Neural cell (in vitro differentiated cells): Measurements from ENCODE around the gene CTRB2. TPM values are rescaled to one million over a fixed set of nuclear protein-coding genes. Genes with fewer than 3 reads are reported as not detected.

Experiments used
- H2AFZ ChIP-seq: fragments of 200-600, 300-800 bp; sonication (generic), shearing (Covaris generic); 2 replicates; pipeline ENCODE4 v1.6.0; 2014; ENCODE audit warnings: low read depth, mild to moderate bottlenecking, antibody characterized with exemption, low read length, moderate library complexity
- H3F3A ChIP-seq: fragments of 200-600 bp; shearing (Covaris generic); 2 replicates; pipeline ENCODE4 v1.6.1; 2016; ENCODE audit warnings: mild to moderate bottlenecking, moderate library complexity, mixed read lengths, antibody characterized with exemption, low read length; ENCODE audit not compliant: insufficient read depth, poor library complexity, severe bottlenecking
- H3K27ac ChIP-seq: fragments of 200-600, 300-800 bp; sonication (generic), shearing (Covaris generic); 2 replicates; pipeline ENCODE4 v1.5.1; 2014; ENCODE audit warnings: mild to moderate bottlenecking, low read length, moderate library complexity
- H3K27me3 ChIP-seq: fragments of 300-800, 200-600 bp; sonication (generic), shearing (Covaris generic); 2 replicates; pipeline ENCODE4 v1.6.0; 2014; ENCODE audit warnings: mild to moderate bottlenecking, low read depth, low read length, moderate library complexity; ENCODE audit not compliant: insufficient read depth
- H3K36me3 ChIP-seq: fragments of 300-800, 200-600 bp; sonication (generic), shearing (Covaris generic); 2 replicates; pipeline ENCODE4 v1.5.1; 2014; ENCODE audit warnings: mild to moderate bottlenecking, antibody characterized with exemption, low read length, moderate library complexity; ENCODE audit not compliant: insufficient read depth
- H3K4me2 ChIP-seq: fragments of 300-800, 200-600 bp; sonication (generic), shearing (Covaris generic); 2 replicates; pipeline ENCODE4 v1.6.0; 2014; ENCODE audit warnings: mild to moderate bottlenecking, low read length
- H3K4me3 ChIP-seq: fragments of 300-800, 200-600 bp; sonication (generic), shearing (Covaris generic); 2 replicates; pipeline ENCODE4 v1.5.1; 2014; ENCODE audit warnings: mild to moderate bottlenecking, low read length, moderate library complexity
- H3K79me2 ChIP-seq: fragments of 200-600 bp; shearing (Covaris generic); replicated peaks from 2 replicates; pipeline ENCODE4 v1.6.0; 2014; ENCODE audit warnings: mild to moderate bottlenecking, low read length, moderate library complexity; ENCODE audit not compliant: insufficient read depth
- H3K9ac ChIP-seq: fragments of 300-800, 200-600 bp; sonication (generic), shearing (Covaris generic); 2 replicates; pipeline ENCODE4 v1.6.1; 2016; ENCODE audit warnings: mild to moderate bottlenecking, low read length, mixed read lengths
- H3K9me2 ChIP-seq: fragments of 200-600 bp; shearing (Covaris generic); 2 replicates; pipeline ENCODE4 v1.6.1; 2016; ENCODE audit warnings: mild to moderate bottlenecking, low read length, mixed read lengths; ENCODE audit not compliant: insufficient read depth
- H3K9me3 ChIP-seq: fragments of 200-600, 300-800 bp; sonication (generic), shearing (Covaris generic); 2 replicates; pipeline ENCODE4 v1.6.1; 2016; ENCODE audit warnings: mild to moderate bottlenecking, mixed run types, low read length, moderate library complexity, mixed read lengths
- H4K20me1 ChIP-seq: fragments of 200-600 bp; shearing (Covaris generic); 2 replicates; pipeline ENCODE4 v1.6.1; 2016; ENCODE audit warnings: mild to moderate bottlenecking, mixed run types; ENCODE audit not compliant: insufficient read depth
- EP300 ChIP-seq: fragments of 450-650 bp; conservative IDR thresholded peaks from 2 replicates; pipeline ENCODE4 v1.6.1; 2014; ENCODE audit warnings: antibody characterized with exemption, mild to moderate bottlenecking, moderate library complexity; ENCODE audit not compliant: poor library complexity, severe bottlenecking
- EZH2 ChIP-seq: fragments of 200-600, 300-800 bp; shearing (Covaris generic), sonication (generic); IDR thresholded peaks from 2 replicates; pipeline ENCODE4 v1.6.1; 2014; ENCODE audit warnings: antibody characterized with exemption, low read length, borderline replicate concordance, mild to moderate bottlenecking; ENCODE audit not compliant: insufficient read depth, poor library complexity, severe bottlenecking
- MXI1 ChIP-seq: fragments of 450-650 bp; conservative IDR thresholded peaks from 2 replicates; pipeline ENCODE4 v1.6.1; 2014; ENCODE audit warnings: antibody characterized with exemption, mild to moderate bottlenecking; ENCODE audit not compliant: poor library complexity, severe bottlenecking
- POLR2AphosphoS5 ChIP-seq: IDR thresholded peaks from 2 replicates; pipeline ENCODE4 v1.6.1; 2012
- RAD21 ChIP-seq: fragments of 450-650 bp; conservative IDR thresholded peaks from 2 replicates; pipeline ENCODE4 v1.6.1; 2014; ENCODE audit warnings: antibody characterized with exemption, mild to moderate bottlenecking, moderate library complexity
- SMC3 ChIP-seq: fragments of 450-650 bp; conservative IDR thresholded peaks from 2 replicates; pipeline ENCODE4 v1.6.1; 2014; ENCODE audit warnings: antibody characterized with exemption, mild to moderate bottlenecking, moderate library complexity; ENCODE audit not compliant: poor library complexity
- TAF1 ChIP-seq: IDR thresholded peaks from 2 replicates; pipeline ENCODE4 v1.6.1; 2012; ENCODE audit warnings: low read depth
- polyA plus RNA-seq: library from polyadenylated mRNA; depleted of rRNA; stranded (reverse); fragments of >200 nt; gene quantifications from 2 replicates; pipeline ENCODE4 v1.2.3, GENCODE V29; 2014
- TF ChIP-seq, protein P1 (sequence below): fragments of 450-650 bp; IDR thresholded peaks from 2 replicates; pipeline ENCODE4 v1.5.1; 2014; ENCODE audit warnings: antibody characterized with exemption, mild to moderate bottlenecking, moderate library complexity; ENCODE audit not compliant: poor library complexity, severe bottlenecking
- TF ChIP-seq, protein P2 (sequence below): IDR thresholded peaks from 2 replicates; pipeline ENCODE4 v1.6.1; 2012; ENCODE audit warnings: borderline replicate concordance

CTRB2 gene
- polyA plus RNA-seq, 1 donor from 2014 or later: not detected

DNA sequence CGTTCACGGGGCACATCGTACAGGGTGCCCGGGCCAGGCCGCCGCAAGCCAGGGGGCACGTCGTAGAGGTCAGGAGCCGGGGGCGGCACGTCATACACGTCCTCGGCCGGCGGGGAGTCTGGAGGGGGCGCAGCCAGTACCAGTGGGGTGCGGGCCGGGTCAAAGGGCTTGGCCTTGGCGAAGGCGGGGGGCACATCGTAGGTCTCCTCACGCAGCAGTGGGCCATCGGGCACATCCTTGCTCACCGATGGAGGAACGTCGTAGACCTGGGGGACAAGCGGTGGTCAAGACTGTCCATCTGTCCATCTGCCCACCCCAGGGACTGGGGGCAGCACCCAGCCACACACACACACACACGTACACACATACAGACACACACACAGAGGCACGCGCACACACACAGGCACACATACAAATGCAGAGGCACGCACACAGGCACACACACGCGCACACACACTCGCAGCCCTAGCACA, 28.8 kb upstream of the CTRB2 start:
- Histone ChIP-seq H3F3A (no peaks in the 10 kb centered on the region), H3K4me2 (no peak overlapping the region), H3K36me3 (no peaks in the 10 kb centered on the region), H3K4me3 (no peak overlapping the region), H3K79me2 (no peaks in the 10 kb centered on the region), H3K27ac (no peak overlapping the region), H3K9ac (no peak overlapping the region), H4K20me1 (no peaks in the 10 kb centered on the region), H3K9me3 (no peaks in the 10 kb centered on the region), H3K27me3 (no peaks in the 10 kb centered on the region), H2AFZ (no peak overlapping the region), H3K9me2 (no peaks in the 10 kb centered on the region)
- TF ChIP-seq, protein P1, sequence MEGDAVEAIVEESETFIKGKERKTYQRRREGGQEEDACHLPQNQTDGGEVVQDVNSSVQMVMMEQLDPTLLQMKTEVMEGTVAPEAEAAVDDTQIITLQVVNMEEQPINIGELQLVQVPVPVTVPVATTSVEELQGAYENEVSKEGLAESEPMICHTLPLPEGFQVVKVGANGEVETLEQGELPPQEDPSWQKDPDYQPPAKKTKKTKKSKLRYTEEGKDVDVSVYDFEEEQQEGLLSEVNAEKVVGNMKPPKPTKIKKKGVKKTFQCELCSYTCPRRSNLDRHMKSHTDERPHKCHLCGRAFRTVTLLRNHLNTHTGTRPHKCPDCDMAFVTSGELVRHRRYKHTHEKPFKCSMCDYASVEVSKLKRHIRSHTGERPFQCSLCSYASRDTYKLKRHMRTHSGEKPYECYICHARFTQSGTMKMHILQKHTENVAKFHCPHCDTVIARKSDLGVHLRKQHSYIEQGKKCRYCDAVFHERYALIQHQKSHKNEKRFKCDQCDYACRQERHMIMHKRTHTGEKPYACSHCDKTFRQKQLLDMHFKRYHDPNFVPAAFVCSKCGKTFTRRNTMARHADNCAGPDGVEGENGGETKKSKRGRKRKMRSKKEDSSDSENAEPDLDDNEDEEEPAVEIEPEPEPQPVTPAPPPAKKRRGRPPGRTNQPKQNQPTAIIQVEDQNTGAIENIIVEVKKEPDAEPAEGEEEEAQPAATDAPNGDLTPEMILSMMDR: no peak
- TF ChIP-seq POLR2AphosphoS5 (no peak), TAF1 (no peak), EP300 (no peak), MXI1 (no peak), SMC3 (no peak), EZH2 (no peak), RAD21 (no peak)
- TF ChIP-seq, protein P2, sequence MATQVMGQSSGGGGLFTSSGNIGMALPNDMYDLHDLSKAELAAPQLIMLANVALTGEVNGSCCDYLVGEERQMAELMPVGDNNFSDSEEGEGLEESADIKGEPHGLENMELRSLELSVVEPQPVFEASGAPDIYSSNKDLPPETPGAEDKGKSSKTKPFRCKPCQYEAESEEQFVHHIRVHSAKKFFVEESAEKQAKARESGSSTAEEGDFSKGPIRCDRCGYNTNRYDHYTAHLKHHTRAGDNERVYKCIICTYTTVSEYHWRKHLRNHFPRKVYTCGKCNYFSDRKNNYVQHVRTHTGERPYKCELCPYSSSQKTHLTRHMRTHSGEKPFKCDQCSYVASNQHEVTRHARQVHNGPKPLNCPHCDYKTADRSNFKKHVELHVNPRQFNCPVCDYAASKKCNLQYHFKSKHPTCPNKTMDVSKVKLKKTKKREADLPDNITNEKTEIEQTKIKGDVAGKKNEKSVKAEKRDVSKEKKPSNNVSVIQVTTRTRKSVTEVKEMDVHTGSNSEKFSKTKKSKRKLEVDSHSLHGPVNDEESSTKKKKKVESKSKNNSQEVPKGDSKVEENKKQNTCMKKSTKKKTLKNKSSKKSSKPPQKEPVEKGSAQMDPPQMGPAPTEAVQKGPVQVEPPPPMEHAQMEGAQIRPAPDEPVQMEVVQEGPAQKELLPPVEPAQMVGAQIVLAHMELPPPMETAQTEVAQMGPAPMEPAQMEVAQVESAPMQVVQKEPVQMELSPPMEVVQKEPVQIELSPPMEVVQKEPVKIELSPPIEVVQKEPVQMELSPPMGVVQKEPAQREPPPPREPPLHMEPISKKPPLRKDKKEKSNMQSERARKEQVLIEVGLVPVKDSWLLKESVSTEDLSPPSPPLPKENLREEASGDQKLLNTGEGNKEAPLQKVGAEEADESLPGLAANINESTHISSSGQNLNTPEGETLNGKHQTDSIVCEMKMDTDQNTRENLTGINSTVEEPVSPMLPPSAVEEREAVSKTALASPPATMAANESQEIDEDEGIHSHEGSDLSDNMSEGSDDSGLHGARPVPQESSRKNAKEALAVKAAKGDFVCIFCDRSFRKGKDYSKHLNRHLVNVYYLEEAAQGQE: no peak

DNA sequence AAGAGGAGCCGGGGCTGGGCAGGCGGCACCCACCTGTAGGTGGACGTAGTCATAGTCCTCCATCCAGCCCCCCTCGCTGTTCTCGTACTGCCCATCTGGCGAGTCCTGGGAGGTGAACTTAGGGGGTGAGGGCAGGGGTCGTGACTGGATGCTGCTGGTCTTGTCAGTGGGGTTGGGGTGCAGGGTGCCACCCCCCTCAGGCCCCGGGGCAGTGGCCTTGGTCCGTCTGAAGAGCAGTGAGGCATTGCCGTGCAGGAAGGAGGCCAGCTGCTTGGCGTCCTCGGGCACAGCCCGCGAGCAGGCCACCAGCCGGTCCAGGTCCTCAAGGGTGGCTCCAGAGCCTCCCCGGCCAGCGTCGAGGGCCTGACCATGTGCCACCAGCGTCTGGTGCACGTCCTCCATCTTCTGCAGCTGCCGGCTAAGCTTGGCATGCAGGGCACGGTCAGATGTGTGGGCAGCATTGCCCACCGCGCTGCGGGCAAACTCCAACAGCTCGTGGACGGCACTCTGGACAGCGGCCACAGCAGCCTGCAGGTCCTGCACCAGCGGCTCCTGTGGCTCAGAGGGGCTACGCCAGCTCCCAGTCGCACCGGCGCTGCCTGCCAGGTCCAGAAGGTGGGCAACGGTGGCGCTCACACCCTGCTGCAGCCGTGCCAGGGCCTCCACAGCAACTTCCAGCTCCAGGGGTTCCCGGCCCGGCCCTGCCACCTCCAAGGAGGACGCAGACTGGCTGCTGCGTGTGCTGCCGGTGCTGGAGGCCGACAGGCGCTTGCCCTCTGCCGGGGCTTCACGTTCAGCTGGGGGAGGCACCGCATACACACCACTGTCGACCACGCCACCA, 28.1 kb upstream of the CTRB2 start:
- no peak overlapping the region for H3K27ac ChIP-seq
- H3K9ac ChIP-seq: no peak overlapping the region

More for the DNA sequence above, 28.1 kb upstream of the CTRB2 start:
- Histone ChIP-seq H4K20me1 (no peaks in the 10 kb centered on the region), H3K9me3 (no peaks in the 10 kb centered on the region), H2AFZ (no peak overlapping the region), H3K4me2 (no peak overlapping the region), H3F3A (no peaks in the 10 kb centered on the region), H3K79me2 (no peaks in the 10 kb centered on the region), H3K4me3 (no peak overlapping the region), H3K27me3 (no peaks in the 10 kb centered on the region), H3K9me2 (no peaks in the 10 kb centered on the region), H3K36me3 (no peaks in the 10 kb centered on the region)
- TF ChIP-seq, protein P2: no peak
- TF ChIP-seq RAD21 (no peak), EP300 (no peak), SMC3 (no peak), MXI1 (no peak), POLR2AphosphoS5 (no peak)
- TF ChIP-seq, protein P1: no peak
